OCI-LY1 (cell line): Measurements from ENCODE around the gene TNIP2.

Experiments
- H2AFZ ChIP-seq: fragments of 200-600 bp; sonication (generic), shearing (Covaris generic); 2 replicates; pipeline ENCODE4 v1.6.0; 2014; ENCODE audit warnings: antibody characterized with exemption, mild to moderate bottlenecking, low read length
- H3F3A ChIP-seq: fragments of 200-600 bp; sonication (generic), shearing (Covaris generic); 2 replicates; pipeline ENCODE4 v1.6.0; 2014; ENCODE audit warnings: mild to moderate bottlenecking, antibody characterized with exemption, low read length, moderate library complexity; ENCODE audit not compliant: insufficient read depth
- H3K27ac ChIP-seq: fragments of 200-600 bp; sonication (generic); 2 replicates; pipeline ENCODE4 v1.5.1; 2014; ENCODE audit warnings: low read length, mixed run types, mild to moderate bottlenecking, low read depth; ENCODE audit not compliant: poor library complexity, severe bottlenecking
- H3K27me3 ChIP-seq: fragments of 200-600 bp; sonication (generic); 2 replicates; pipeline ENCODE4 v1.6.0; 2014; ENCODE audit warnings: antibody characterized with exemption, mild to moderate bottlenecking, low read length, moderate library complexity; ENCODE audit not compliant: insufficient read depth
- H3K36me3 ChIP-seq: fragments of 200-600 bp; sonication (generic); 2 replicates; pipeline ENCODE4 v1.6.1; 2014; ENCODE audit warnings: mild to moderate bottlenecking, antibody characterized with exemption, low read length, moderate library complexity, mixed read lengths; ENCODE audit not compliant: insufficient read depth
- H3K4me1 ChIP-seq: fragments of 200-600 bp; sonication (generic); 2 replicates; pipeline ENCODE4 v1.5.1; 2014; ENCODE audit warnings: mild to moderate bottlenecking, low read length, moderate library complexity; ENCODE audit not compliant: insufficient read depth, severe bottlenecking
- H3K4me2 ChIP-seq: fragments of 200-600 bp; sonication (generic), shearing (Covaris generic); 2 replicates; pipeline ENCODE4 v1.6.1; 2014; ENCODE audit warnings: low read length
- H3K4me3 ChIP-seq: fragments of 200-600 bp; sonication (generic); 2 replicates; pipeline ENCODE4 v1.5.1; 2014; ENCODE audit warnings: low read length, low read depth, mild to moderate bottlenecking, mixed read lengths; ENCODE audit not compliant: poor library complexity, severe bottlenecking
- H3K79me2 ChIP-seq: fragments of 200-600 bp; shearing (Covaris generic); 2 replicates; pipeline ENCODE4 v1.6.1; 2016; ENCODE audit warnings: mixed run types, low read length, mixed read lengths; ENCODE audit not compliant: insufficient read depth
- H3K9ac ChIP-seq: fragments of 200-600 bp; sonication (generic), shearing (Covaris generic); 2 replicates; pipeline ENCODE4 v1.6.1; 2014; ENCODE audit warnings: mild to moderate bottlenecking, low read length, mixed read lengths
- H3K9me2 ChIP-seq: fragments of 200-600 bp; sonication (generic), shearing (Covaris generic); 2 replicates; pipeline ENCODE4 v1.6.1; 2014; ENCODE audit warnings: low read depth, mild to moderate bottlenecking, low read length, mixed read lengths
- H3K9me3 ChIP-seq: fragments of 200-600 bp; shearing (Covaris generic); 2 replicates; pipeline ENCODE4 v1.6.1; 2014; ENCODE audit warnings: low read length, mixed read lengths
- H4K20me1 ChIP-seq: fragments of 200-600 bp; sonication (generic), shearing (Covaris generic); 2 replicates; pipeline ENCODE4 v1.6.0; 2016; ENCODE audit warnings: mild to moderate bottlenecking, low read length; ENCODE audit not compliant: insufficient read depth
- CTCF ChIP-seq: fragments of 200-600 bp; sonication (generic), shearing (Covaris generic); IDR thresholded peaks from 2 replicates; pipeline ENCODE4 v1.5.1; 2017; ENCODE audit warnings: mild to moderate bottlenecking, antibody characterized with exemption, low read length, moderate library complexity, mixed read lengths
- EZH2 ChIP-seq: fragments of 200-600 bp; sonication (generic), shearing (Covaris generic); IDR thresholded peaks from 2 replicates; pipeline ENCODE4 v1.8.0; 2017; ENCODE audit warnings: borderline replicate concordance, mixed run types, mild to moderate bottlenecking, antibody characterized with exemption, low read length, moderate library complexity, mixed read lengths

TNIP2 gene

GRCh38 chr4:2695346-2696060 is 60.6 kb downstream of the TNIP2 start:
- Histone ChIP-seq H3K4me2 (no peak overlapping the region), H3K9me3 (no peaks in the 10 kb centered on the region), H3F3A (no peaks in the 10 kb centered on the region), H3K36me3 (peaks cover 50% of the 10 kb centered on the region; the same call in 1 of the 2 replicates), H3K27ac (peak overlapping the region; percentile 99), H3K79me2 (no peaks in the 10 kb centered on the region), H2AFZ (no peak overlapping the region), H3K9me2 (no peaks in the 10 kb centered on the region), H4K20me1 (no peaks in the 10 kb centered on the region), H3K4me1 (peaks cover 60% of the 10 kb centered on the region), H3K27me3 (no peaks in the 10 kb centered on the region), H3K9ac (no peak overlapping the region), H3K4me3 (no peak overlapping the region)
- TF ChIP-seq CTCF = no peak
- TF ChIP-seq EZH2 = no peak

GRCh38 chr4:2694691-2695090 is 61.4 kb downstream of the TNIP2 start:
- Histone ChIP-seq H3K9me3 (no peaks in the 10 kb centered on the region), H3K79me2 (no peaks in the 10 kb centered on the region), H3K27me3 (no peaks in the 10 kb centered on the region), H3K9ac (no peak overlapping the region), H2AFZ (no peak overlapping the region), H3K4me3 (no peak overlapping the region), H3K36me3 (peaks cover 43% of the 10 kb centered on the region; the same call in 1 of the 2 replicates), H3K4me2 (no peak overlapping the region), H3K9me2 (no peaks in the 10 kb centered on the region), H3K27ac (peak overlapping the region; percentile 99), H3F3A (no peaks in the 10 kb centered on the region), H3K4me1 (peaks cover 68% of the 10 kb centered on the region), H4K20me1 (no peaks in the 10 kb centered on the region)
- TF ChIP-seq CTCF (no peak), EZH2 (no peak)

- no peak overlapping the region for H3K27ac ChIP-seq
Observed at GRCh38 chr4:2691952-2692435, 64.1 kb downstream of the TNIP2 start.

More at GRCh38 chr4:2691952-2692435, 64.1 kb downstream of the TNIP2 start:
- H3K9me3 ChIP-seq = no peaks in the 10 kb centered on the region
- no peaks in the 10 kb centered on the region for H3K79me2 ChIP-seq
- no peaks in the 10 kb centered on the region for H3K27me3 ChIP-seq
- no peak overlapping the region for H2AFZ ChIP-seq
- H3K4me1 ChIP-seq = peaks cover 53% of the 10 kb centered on the region
- H3K9me2 ChIP-seq = no peaks in the 10 kb centered on the region
- TF ChIP-seq EZH2 (no peak), CTCF (no peak)
- no peak overlapping the region for H3K9ac ChIP-seq
- no peak overlapping the region for H3K4me2 ChIP-seq
- H3K4me3 ChIP-seq = no peak overlapping the region
- no peaks in the 10 kb centered on the region for H4K20me1 ChIP-seq
- peaks cover 28% of the 10 kb centered on the region; the same call in 1 of the 2 replicates for H3K36me3 ChIP-seq
- no peaks in the 10 kb centered on the region for H3F3A ChIP-seq
